PC-9 (cell line): ENCODE measurements around the gene TBC1D5.

Source experiments
- CTCF ChIP-seq: fragments of 200-600 bp; sonication (generic); conservative IDR thresholded peaks from 2 replicates; pipeline ENCODE4 v1.6.1; 2017; ENCODE audit warnings: mixed run types, antibody characterized with exemption, mild to moderate bottlenecking, moderate library complexity
- EZH2 ChIP-seq: fragments of 200-600 bp; sonication (generic); IDR thresholded peaks from 2 replicates; pipeline ENCODE4 v1.8.0; 2017; ENCODE audit warnings: antibody characterized with exemption, low read depth

- TF ChIP-seq CTCF (no peak), EZH2 (no peak)
Measured at GRCh38 chr3:17342119-17342518, 400.3 kb downstream of the TBC1D5 start.
